GM12801 (cell line): ENCODE results near the gene CCDC50.

ENCODE experiments used
- TF ChIP-seq, protein P1 (sequence below): IDR thresholded peaks from one replicate; pipeline ENCODE4 v1.5.1; 2011; ENCODE audit warnings: control low read depth; ENCODE audit not compliant: insufficient read length; ENCODE audit errors: extremely low read depth

CCDC50 gene

GRCh38 chr3:191328962-191329653, at the start of gene CCDC50:
Gene CCDC50 (plus strand): TSS chr3:191329394. CDS start chr3:191329675, 281 bp downstream.
- TF ChIP-seq, protein P1, sequence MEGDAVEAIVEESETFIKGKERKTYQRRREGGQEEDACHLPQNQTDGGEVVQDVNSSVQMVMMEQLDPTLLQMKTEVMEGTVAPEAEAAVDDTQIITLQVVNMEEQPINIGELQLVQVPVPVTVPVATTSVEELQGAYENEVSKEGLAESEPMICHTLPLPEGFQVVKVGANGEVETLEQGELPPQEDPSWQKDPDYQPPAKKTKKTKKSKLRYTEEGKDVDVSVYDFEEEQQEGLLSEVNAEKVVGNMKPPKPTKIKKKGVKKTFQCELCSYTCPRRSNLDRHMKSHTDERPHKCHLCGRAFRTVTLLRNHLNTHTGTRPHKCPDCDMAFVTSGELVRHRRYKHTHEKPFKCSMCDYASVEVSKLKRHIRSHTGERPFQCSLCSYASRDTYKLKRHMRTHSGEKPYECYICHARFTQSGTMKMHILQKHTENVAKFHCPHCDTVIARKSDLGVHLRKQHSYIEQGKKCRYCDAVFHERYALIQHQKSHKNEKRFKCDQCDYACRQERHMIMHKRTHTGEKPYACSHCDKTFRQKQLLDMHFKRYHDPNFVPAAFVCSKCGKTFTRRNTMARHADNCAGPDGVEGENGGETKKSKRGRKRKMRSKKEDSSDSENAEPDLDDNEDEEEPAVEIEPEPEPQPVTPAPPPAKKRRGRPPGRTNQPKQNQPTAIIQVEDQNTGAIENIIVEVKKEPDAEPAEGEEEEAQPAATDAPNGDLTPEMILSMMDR: no peak

GRCh38 chr3:191280111-191280510, 49.1 kb upstream of the CCDC50 start:
- TF ChIP-seq, protein P1: no peak

- TF ChIP-seq, protein P1: no peak
Measured at GRCh38 chr3:191280882-191281281, 48.3 kb upstream of the CCDC50 start.

DNA sequence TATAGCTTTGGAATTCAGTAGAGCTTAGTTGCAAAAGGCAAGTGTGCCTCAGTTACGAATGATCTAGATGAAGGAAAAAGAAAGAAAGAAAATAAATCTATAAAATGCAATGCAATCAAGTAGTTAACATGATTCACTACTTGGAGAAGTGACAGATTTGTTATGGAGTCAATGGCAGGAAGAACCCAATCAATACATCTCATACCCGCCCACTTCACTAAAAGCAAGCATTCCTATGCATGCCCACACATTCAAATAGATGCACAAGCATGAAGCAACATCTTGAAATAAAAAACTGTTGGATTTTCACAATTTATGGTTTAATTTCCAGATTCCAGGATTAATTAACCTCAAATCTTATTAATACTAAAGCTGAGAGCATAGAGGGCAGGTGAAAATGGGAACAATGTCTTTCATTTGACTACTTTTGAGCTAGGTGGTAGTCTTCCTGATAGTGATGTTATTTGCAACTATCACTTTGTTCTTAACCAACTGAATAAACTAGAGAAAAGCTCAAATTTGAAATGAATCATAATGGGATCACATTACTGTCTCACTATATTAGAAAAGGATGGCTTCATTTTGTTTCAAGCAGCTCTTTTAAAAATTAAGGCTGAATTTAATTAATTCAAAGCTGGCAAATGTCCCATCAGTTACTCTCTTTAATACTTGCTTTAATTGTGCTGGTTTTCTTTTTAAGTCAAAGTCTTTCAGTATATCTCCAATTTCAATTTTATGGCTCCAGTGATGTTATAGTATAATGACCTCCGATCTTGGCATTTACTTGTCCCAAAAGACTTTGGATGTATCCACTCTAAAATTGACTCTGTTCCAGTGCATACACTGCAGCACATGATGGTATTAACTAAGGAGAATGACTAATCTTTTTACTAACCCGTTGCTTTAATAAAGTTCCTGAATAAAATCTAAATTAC, 46.7 kb upstream of the CCDC50 start:
- TF ChIP-seq, protein P1: no peak

- TF ChIP-seq, protein P1: no peak
Measured at GRCh38 chr3:191283400-191283799, 45.8 kb upstream of the CCDC50 start.

- TF ChIP-seq, protein P1: no peak
Measured at GRCh38 chr3:191290311-191291025, 38.7 kb upstream of the CCDC50 start.
